ENCODE data around the gene EPGN.

The EPGN gene

DNA sequence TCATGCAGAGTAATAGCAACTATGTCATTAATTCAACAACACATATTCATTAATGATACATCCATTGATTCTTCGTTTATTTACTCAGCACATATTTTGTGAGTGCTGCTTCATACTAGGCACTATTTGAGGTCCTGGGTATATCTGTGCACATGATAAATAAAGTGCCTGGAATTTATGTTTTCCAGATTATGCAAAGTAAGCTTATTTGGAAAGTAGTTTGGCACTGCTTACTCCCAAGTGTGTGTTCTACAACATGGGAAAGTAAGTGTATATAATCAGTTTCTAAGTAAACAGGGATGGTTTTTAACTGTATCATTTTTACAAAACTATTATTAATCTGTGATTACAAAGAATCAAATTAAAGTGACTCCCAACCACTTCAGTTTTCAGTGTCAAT lies 16.8 kb upstream of the EPGN start:
- Mint-ChIP-seq H3K27ac (no peak overlapping the region), H3K4me1 (ENCODE audit: low read depth) (no peaks in the 10 kb centered on the region), H3K9me3 (no peaks in the 10 kb centered on the region), H3K27me3 (no peaks in the 10 kb centered on the region), H3K4me3 (no peak overlapping the region), H3K36me3 (ENCODE audit: low read depth) (no peaks in the 10 kb centered on the region)
- intact Hi-C loops (cut with micrococcal nuclease) = no loop called here

DNA sequence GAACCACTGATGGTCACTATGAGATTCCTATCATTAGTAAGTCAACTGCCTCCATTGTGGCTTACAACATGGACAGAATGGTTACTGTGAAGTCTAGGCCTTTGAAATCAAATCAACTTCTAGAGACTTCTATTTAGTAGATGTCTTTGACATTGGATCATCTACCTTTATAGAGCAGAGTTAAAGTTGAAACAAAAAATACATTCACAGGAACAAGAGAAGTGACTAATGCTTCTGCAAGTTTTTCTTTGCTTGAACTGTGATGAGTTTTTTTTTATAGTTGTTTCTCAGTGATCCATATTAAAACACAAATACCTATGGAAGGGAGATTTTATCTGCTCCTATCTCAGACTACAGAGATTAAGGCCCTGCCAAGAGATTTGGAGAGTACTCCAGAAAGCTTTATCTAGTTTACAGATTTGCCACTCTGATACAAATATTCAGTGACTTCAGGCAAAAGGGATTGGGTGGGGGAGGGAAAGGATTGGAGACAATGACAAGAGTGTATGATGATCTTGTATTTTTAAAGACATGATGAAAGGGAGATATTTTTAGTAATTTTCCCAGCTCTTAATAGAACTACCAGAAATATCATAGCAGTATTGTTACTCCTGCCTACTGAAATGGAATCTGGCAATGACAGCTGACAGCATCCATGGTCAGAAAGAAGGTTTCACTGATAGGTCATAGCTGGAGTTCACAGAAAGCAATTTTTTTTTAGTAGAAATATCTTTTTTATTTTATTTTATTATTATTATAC lies 16.0 kb upstream of the EPGN start:
- Mint-ChIP-seq H3K9me3 (no peaks in the 10 kb centered on the region), H3K27ac (no peak overlapping the region), H3K27me3 (no peaks in the 10 kb centered on the region), H3K4me1 (ENCODE audit: low read depth) (no peaks in the 10 kb centered on the region), H3K36me3 (ENCODE audit: low read depth) (no peaks in the 10 kb centered on the region), H3K4me3 (no peak overlapping the region)
- intact Hi-C loops (cut with micrococcal nuclease) = loop anchor here (1.0 kb wide), 1 partner anchor 10 kb away; no protein-coding TSS in a partner anchor

DNA sequence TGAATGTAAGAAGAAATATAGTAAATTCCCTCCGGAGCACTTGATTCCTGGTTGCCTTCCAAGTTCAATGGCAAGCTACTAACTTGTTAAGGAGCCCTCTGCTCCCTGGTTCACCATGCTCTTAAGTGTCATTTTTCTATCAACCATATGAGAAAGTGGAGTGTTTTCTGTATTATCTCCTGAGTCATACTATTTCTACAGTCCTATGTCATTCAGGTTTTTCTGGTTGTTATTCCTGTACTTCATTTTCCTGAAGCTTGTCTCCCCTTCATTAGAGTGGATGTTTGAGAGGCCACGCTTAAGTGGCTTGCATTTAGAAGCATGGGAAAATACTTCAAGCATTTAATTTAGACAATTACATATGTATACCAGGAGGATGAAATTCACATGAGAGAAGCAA lies 14.7 kb upstream of the EPGN start:
- Mint-ChIP-seq H3K36me3 (ENCODE audit: low read depth) (no peaks in the 10 kb centered on the region), H3K27ac (no peak overlapping the region), H3K9me3 (no peaks in the 10 kb centered on the region), H3K4me1 (ENCODE audit: low read depth) (no peaks in the 10 kb centered on the region), H3K4me3 (no peak overlapping the region), H3K27me3 (no peaks in the 10 kb centered on the region)
- intact Hi-C loops (cut with micrococcal nuclease) = no loop called here

DNA sequence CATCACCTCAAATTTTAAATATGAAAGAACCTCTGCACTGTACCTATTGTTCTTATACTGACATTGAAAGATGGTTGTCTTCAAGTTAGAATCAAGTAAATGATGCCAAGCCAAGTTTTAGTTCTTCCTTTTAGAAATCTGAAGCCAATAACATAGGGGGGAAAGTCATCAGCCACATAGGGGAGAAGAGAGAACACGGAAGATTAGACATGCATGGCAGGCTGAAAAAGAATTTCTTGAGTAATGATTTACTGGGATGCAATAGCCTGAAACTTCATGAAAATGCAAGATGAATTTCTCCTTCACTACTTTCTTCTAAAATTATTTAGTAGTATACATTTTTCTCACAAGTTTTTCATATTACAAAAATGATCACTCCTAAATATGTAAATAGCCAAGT lies 13.6 kb upstream of the EPGN start:
- Mint-ChIP-seq H3K4me1 (ENCODE audit: low read depth) (no peaks in the 10 kb centered on the region), H3K9me3 (no peaks in the 10 kb centered on the region), H3K4me3 (no peak overlapping the region), H3K36me3 (ENCODE audit: low read depth) (no peaks in the 10 kb centered on the region), H3K27me3 (no peaks in the 10 kb centered on the region), H3K27ac (no peak overlapping the region)
- intact Hi-C loops (cut with micrococcal nuclease) = no loop called here

DNA sequence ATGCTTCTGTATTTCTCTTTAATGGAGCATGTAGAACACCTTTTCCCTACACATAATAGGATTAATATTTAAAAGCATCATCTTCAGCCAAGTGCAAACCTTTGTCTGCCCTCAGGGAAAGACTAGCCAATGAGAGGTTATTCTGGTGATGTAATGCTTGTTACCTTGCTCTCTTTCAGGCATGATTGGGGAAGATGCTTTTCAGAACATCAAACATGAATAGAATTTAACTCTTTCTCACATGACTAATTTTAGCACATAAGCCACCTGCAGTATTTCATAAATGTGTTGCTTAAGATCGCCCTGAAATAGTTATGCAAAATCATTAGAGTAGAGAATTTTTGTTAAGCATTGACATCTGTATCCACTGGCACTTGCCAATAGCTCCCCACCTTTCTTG lies 10.7 kb upstream of the EPGN start:
- H3K4me3 Mint-ChIP-seq = no peak overlapping the region
- no peaks in the 10 kb centered on the region for H3K4me1 Mint-ChIP-seq (ENCODE audit: low read depth)
- H3K36me3 Mint-ChIP-seq (ENCODE audit: low read depth) = no peaks in the 10 kb centered on the region
- no peaks in the 10 kb centered on the region for H3K27me3 Mint-ChIP-seq
- H3K27ac Mint-ChIP-seq = no peak overlapping the region
- intact Hi-C loops (cut with micrococcal nuclease) = no loop called here
- no peaks in the 10 kb centered on the region for H3K9me3 Mint-ChIP-seq

DNA sequence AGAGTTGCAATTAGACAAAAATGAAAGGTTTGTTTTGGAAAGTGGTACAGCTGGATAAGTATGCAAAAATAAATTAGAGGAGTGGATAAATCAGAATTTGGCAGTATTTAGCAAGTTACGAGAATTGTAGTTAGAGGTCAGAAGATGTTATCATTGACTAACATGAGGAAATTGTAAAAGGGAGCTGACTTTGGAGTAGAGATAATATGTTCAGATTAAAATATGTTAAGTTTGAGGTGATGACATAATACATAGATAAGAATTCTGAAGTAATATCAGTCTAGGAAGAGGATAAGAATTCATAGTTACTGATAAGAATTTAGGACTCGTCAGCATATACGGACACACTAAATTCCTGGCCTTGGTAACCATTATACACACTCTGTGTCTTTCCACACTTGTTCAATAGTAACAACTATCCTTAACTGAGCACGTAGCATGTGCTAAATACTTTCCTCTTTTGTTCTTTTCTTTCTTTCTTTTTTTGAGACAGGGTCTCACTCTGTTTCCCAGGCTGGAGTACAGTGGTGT lies 4.1 kb upstream of the EPGN start:
- Mint-ChIP-seq H3K4me1 (ENCODE audit: low read depth) (no peaks in the 10 kb centered on the region), H3K9me3 (no peaks in the 10 kb centered on the region), H3K36me3 (ENCODE audit: low read depth) (no peaks in the 10 kb centered on the region), H3K27me3 (no peaks in the 10 kb centered on the region), H3K27ac (no peak overlapping the region), H3K4me3 (no peak overlapping the region)
- intact Hi-C loops (cut with micrococcal nuclease) = no loop called here

DNA sequence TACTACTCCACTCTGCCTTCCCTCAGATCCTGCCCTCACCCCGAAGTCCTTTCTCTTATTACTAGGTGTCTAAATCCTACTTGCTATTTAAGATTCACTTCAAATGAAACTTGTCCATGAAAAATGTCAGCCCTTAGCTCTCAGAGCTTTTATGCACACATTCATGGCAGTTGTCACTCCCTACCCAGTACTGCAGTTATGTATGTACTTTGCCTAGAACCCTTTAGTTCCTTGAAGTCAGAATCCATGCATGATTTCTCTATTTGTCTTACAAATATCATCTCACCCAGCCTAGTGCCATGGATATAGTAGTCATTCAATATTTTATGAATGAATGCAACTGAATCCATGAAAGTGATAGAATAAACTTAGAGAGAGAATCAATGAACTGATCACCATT lies 3.3 kb upstream of the EPGN start:
- no peak overlapping the region for H3K27ac Mint-ChIP-seq

DNA sequence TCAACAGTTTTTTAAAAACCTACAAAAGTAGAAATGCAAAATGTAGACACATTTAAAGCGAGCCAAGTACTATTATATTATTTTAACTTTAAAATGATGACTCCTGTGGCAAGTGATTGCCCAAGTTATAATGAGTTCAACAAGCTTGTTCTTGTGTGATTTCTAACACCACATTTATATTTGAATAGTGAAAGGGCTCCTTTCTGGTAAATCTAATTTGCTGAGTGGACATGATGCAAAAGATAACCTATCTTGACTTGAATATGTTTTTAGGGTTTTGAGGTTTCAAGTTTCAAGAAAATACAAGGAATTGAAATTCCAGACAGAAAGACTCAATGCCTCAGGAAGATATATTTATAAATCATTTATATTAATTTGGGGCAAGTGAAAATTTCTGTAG lies 1.1 kb upstream of the EPGN start:
- no peak overlapping the region for H3K27ac Mint-ChIP-seq
- intact Hi-C loops (cut with micrococcal nuclease) = no loop called here
- H3K27me3 Mint-ChIP-seq = no peaks in the 10 kb centered on the region
- H3K4me3 Mint-ChIP-seq = no peak overlapping the region
- H3K36me3 Mint-ChIP-seq (ENCODE audit: low read depth) = no peaks in the 10 kb centered on the region
- no peaks in the 10 kb centered on the region for H3K9me3 Mint-ChIP-seq
- no peaks in the 10 kb centered on the region for H3K4me1 Mint-ChIP-seq (ENCODE audit: low read depth)

More for the DNA sequence above, 3.3 kb upstream of the EPGN start:
- intact Hi-C loops (cut with micrococcal nuclease) = no loop called here
- H3K27me3 Mint-ChIP-seq = no peaks in the 10 kb centered on the region
- no peaks in the 10 kb centered on the region for H3K36me3 Mint-ChIP-seq (ENCODE audit: low read depth)
- no peaks in the 10 kb centered on the region for H3K4me1 Mint-ChIP-seq (ENCODE audit: low read depth)
- H3K9me3 Mint-ChIP-seq = no peaks in the 10 kb centered on the region
- no peak overlapping the region for H3K4me3 Mint-ChIP-seq

DNA sequence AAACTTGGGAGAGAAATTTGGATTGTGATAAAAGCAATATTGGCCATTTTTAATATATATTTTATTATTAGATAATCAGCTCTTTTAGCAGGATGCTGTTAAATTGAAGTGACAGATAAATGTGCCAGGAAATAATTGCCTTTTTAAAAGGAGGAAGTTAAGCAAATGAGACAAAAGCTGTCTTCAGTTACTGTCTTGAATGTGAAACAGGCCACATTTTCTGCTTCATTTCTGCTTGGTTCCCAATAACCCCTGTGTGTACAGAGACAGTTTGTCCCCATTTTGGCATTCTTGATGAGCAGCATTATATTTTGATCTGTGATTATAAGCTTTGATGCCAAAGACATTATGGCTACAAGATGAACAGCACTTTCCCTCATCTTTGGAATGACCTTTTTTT lies 953 bp downstream of the EPGN start:
- Mint-ChIP-seq H3K4me3 (no peak overlapping the region), H3K4me1 (ENCODE audit: low read depth) (no peaks in the 10 kb centered on the region), H3K36me3 (ENCODE audit: low read depth) (no peaks in the 10 kb centered on the region), H3K27ac (no peak overlapping the region), H3K27me3 (no peaks in the 10 kb centered on the region), H3K9me3 (no peaks in the 10 kb centered on the region)
- intact Hi-C loops (cut with micrococcal nuclease) = no loop called here

DNA sequence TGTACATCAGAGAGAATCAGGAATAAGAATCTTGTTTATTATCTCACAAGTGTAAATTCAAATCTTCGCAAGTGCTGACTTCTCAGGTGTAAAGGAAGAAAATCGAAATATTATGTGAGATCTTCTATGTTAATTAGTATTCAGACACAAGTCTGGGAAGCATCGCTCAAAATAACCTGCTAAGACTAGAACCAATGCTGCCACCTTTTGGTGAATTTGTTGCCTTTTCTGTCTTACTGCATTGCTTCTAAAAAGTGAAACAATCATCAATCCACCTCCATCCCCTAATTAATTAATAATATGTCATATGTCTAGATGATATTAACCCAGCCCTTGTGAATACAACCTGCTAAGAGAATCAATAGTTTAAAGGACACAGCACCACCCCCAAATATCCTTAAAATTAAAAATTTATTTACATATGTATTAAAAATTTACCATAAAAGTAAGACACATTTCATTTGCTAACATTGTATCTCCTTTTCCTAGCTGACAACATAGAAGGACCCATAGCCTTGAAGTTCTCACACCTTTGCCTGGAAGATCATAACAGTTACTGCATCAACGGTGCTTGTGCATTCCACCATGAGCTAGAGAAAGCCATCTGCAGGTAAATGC lies 3.5 kb downstream of the EPGN start:
- no peak overlapping the region for H3K4me3 Mint-ChIP-seq
- no peaks in the 10 kb centered on the region for H3K27me3 Mint-ChIP-seq
- no peaks in the 10 kb centered on the region for H3K36me3 Mint-ChIP-seq (ENCODE audit: low read depth)
- H3K27ac Mint-ChIP-seq = no peak overlapping the region
- H3K9me3 Mint-ChIP-seq = no peaks in the 10 kb centered on the region
- H3K4me1 Mint-ChIP-seq (ENCODE audit: low read depth) = peaks cover 14% of the 10 kb centered on the region
- intact Hi-C loops (cut with micrococcal nuclease) = loop anchor here (1.0 kb wide), 2 partner anchors 84 to 123 kb away; no protein-coding TSS in a partner anchor

DNA sequence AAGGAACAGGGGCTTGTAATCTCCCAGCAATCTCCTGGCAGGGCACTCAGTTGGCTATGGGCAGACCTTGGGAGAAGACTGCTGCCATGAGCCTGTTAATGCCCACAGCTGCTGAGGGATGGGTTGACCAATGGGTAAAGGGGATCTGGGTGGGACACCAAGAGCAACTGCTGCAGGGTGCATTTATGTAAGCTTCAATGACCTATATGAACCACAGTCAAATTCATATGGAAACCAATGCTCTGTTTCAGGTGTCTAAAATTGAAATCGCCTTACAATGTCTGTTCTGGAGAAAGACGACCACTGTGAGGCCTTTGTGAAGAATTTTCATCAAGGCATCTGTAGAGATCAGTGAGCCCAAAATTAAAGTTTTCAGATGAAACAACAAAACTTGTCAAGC lies 6.1 kb downstream of the EPGN start:
- intact Hi-C loops (cut with micrococcal nuclease) = no loop called here
- no peak overlapping the region for H3K4me3 Mint-ChIP-seq
- H3K27me3 Mint-ChIP-seq = no peaks in the 10 kb centered on the region

DNA sequence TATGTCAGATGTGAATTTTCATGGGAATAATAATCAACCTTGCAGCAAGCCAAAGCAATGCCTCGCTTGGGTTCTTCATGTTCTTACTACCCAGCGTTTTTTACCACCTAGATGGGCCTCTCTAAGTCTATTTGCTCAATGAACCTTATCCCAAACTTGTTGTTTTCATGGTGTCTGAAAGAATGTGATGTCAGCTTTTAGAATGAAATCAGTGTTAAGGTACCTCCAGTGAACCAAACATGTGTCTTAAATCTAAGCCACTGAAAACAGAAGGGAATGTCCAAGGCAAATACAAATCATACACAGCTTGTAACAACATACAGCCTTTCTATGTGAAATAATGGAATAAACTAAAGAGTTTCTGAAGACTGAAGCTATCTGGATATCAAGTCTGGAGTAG lies 6.7 kb downstream of the EPGN start:
- Mint-ChIP-seq H3K27ac (no peak overlapping the region), H3K9me3 (no peaks in the 10 kb centered on the region), H3K36me3 (ENCODE audit: low read depth) (no peaks in the 10 kb centered on the region), H3K27me3 (no peaks in the 10 kb centered on the region), H3K4me3 (no peak overlapping the region), H3K4me1 (ENCODE audit: low read depth) (peaks cover 14% of the 10 kb centered on the region)
- intact Hi-C loops (cut with micrococcal nuclease) = no loop called here

More for the DNA sequence above, 6.1 kb downstream of the EPGN start:
- no peak overlapping the region for H3K27ac Mint-ChIP-seq
- no peaks in the 10 kb centered on the region for H3K9me3 Mint-ChIP-seq
- no peaks in the 10 kb centered on the region for H3K36me3 Mint-ChIP-seq (ENCODE audit: low read depth)
- peaks cover 14% of the 10 kb centered on the region for H3K4me1 Mint-ChIP-seq (ENCODE audit: low read depth)

DNA sequence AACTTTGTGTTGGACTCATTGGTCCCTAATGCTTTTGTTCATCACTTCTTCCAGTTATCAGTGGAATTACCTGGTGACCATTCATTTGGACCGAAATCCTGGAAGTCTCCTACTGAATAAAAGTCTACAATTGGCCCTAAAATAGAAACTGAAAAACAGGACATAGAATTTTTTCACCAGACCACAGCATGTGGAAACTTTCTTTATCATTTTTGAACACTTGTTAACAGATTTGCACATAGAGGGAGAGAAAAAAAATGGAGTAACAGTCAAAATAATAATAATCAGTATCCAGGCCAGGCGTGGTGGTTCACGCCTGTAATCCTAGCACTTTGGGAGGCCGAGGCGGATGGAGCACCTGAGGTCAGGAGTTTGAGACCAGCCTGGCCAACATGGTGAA lies 7.1 kb downstream of the EPGN start:
- Mint-ChIP-seq H3K4me3 (no peak overlapping the region), H3K4me1 (ENCODE audit: low read depth) (peaks cover 15% of the 10 kb centered on the region), H3K9me3 (no peaks in the 10 kb centered on the region), H3K27me3 (no peaks in the 10 kb centered on the region), H3K36me3 (ENCODE audit: low read depth) (no peaks in the 10 kb centered on the region), H3K27ac (no peak overlapping the region)
- intact Hi-C loops (cut with micrococcal nuclease) = no loop called here

DNA sequence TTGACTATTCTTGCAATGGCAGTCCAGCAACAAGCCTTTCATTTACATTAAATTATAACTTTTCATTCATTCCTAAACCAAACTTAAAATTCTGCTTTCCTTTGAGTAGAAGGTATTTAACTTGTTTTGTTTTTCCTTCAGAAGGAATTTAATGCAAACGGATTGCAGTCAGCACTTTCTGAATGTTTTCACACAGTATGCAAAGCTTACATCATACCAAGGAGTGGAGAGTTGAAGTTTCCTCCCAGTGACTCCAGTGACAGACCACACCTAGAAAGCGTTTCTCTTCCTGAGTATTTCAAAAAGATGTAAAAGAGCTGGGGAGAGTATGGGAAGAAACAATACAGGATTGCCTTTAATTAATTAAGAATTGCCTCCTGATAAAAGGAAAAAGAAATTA lies 8.1 kb downstream of the EPGN start:
- no peaks in the 10 kb centered on the region for H3K27me3 Mint-ChIP-seq
- no peak overlapping the region for H3K4me3 Mint-ChIP-seq
- peaks cover 21% of the 10 kb centered on the region for H3K4me1 Mint-ChIP-seq (ENCODE audit: low read depth)
- no peaks in the 10 kb centered on the region for H3K36me3 Mint-ChIP-seq (ENCODE audit: low read depth)
- no peak overlapping the region for H3K27ac Mint-ChIP-seq
- intact Hi-C loops (cut with micrococcal nuclease) = no loop called here
- H3K9me3 Mint-ChIP-seq = no peaks in the 10 kb centered on the region
